Thyroid gland (tissue), 4 donors: ENCODE data around the gene TMEM121. TPM values are rescaled to one million over a fixed set of nuclear protein-coding genes. Genes with fewer than 3 reads are reported as not detected.
A peak's percentile ranks its signal among the peaks of the same experiment; 100 is the strongest.

Source experiments
- DNase-seq, 2 donors: peaks; one replicate each; pipeline ENCODE4 v3.0.0-alpha.2; 2019
- H3K27ac ChIP-seq, 3 donors: fragments of 200-600 bp; sonication (generic); 1 replicate in 2 of 3; 2 replicates in 1 of 3; pipeline ENCODE4 v1.5.1; 2016 to 2019; ENCODE audit warnings: mild to moderate bottlenecking in 1 of 3, moderate library complexity in 1 of 3
- H3K27me3 ChIP-seq: fragments of 200-600 bp; sonication (generic); one replicate; pipeline ENCODE4 v1.5.1; 2019
- H3K36me3 ChIP-seq, 2 donors: fragments of 200-600 bp; sonication (generic); one replicate each; pipeline ENCODE4 v1.5.1; 2016 to 2019
- H3K4me1 ChIP-seq, 2 donors: fragments of 200-600 bp; sonication (generic); one replicate each; pipeline ENCODE4 v1.5.1; 2017 to 2019
- H3K4me3 ChIP-seq, 3 donors: fragments of 200-600 bp; sonication (generic); replicated peaks in 1 of 3; 1 replicate in 2 of 3; 2 replicates in 1 of 3; pipeline ENCODE4 v1.5.1; 2016; ENCODE audit warnings: mild to moderate bottlenecking in 1 of 3
- H3K9me3 ChIP-seq: fragments of 200-600 bp; sonication (generic); one replicate; pipeline ENCODE4 v1.5.1; 2017
- CTCF ChIP-seq, 6 experiments: fragments of 200-600 bp in 3 of 6; fragments of 450-650 bp in 3 of 6; sonication (generic) in 3 of 6; IDR thresholded peaks; one replicate each; pipeline ENCODE4 v1.5.1; 2016 to 2019; ENCODE audit warnings: antibody characterized with exemption in 6 of 6, mild to moderate bottlenecking in 2 of 6, inconsistent platforms in 1 of 6, moderate library complexity in 1 of 6
- POLR2A ChIP-seq, 2 donors: fragments of 450-650 bp; IDR thresholded peaks; one replicate each; pipeline ENCODE4 v1.6.1; 2017; ENCODE audit warnings: antibody characterized with exemption in 2 of 2, mild to moderate bottlenecking in 2 of 2, moderate library complexity in 1 of 2
- WGBS, 2 donors: methylation state at CpG; one replicate each; pipeline ENCODE4 v1.1.5; 2017; 5-methylcytosine and 5-hydroxymethylcytosine counted together
- intact Hi-C: fragments of 100-400 bp; cut with DNase I; formaldehyde crosslinking; loops from one replicate; pipeline ENCODE4 v1.15.1; 2023
- total RNA-seq, 4 donors: library from RNA; depleted of rRNA; stranded (reverse); fragments of >200 nt; gene quantifications; one replicate each; pipeline ENCODE4 v1.2.3, GENCODE V29; 2016

The TMEM121 gene
- total RNA-seq, 4 donors from 2014 or later, result 9.3 to 19.1 (median 15.2) TPM

GRCh38 chr14:105517096-105517495 is 9.3 kb upstream of the TMEM121 start:
- Histone ChIP-seq H3K27ac (no peak overlapping the region), H3K4me3 (no peak overlapping the region), H3K27me3 (no peaks in the 10 kb centered on the region), H3K36me3 (no peaks in the 10 kb centered on the region), H3K9me3 (no peaks in the 10 kb centered on the region), H3K4me1 (no peaks in the 10 kb centered on the region)
- TF ChIP-seq POLR2A (IDR thresholded peaks at IDR 0.05), result no peak
- intact Hi-C loops, result no loop called here
- 47 to 79% methylated on average over 5 of the region's 5 CpGs for WGBS, 2 donors
- DNase-seq, result no peak

DNA sequence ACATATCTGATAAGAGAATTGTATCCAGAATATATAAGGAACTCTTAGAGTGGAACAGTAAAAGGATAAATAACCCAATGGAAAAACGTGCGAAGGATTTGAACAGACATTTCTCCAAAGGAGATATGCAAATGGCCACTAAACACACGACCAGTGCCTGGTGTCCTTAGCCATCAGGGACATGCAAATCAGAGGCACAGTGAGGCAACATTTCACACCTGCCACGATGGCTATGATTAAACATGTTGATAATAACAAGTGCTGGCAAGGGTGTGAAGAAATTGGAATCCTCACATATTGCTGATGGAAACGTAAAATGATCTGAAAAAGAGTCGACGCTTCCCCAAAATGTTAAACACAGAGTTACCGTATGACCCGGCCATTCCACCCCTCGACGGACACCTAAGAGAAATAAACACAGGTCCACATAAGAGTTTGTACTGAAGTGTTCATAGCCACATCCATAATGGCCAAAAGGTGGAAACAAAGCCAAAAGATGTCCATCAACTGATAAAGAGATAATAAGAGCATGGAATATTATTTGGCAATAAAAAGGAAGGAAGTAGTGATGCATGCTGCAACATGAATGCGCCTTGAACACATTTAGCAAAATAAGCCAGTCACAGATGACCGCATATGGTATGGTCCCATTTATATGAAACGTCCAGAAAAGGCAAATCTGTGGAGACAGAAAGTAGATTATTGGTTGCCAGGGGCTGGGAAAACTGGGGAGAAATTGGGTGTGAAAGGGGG is 6.3 kb upstream of the TMEM121 start:
- DNase-seq, result no peak
- TF ChIP-seq CTCF (IDR thresholded peaks at IDR 0.05), result no peak
- TF ChIP-seq POLR2A (IDR thresholded peaks at IDR 0.05), result no peak
- Histone ChIP-seq H3K9me3 (no peaks in the 10 kb centered on the region), H3K36me3 (no peaks in the 10 kb centered on the region), H3K27ac (no peak overlapping the region), H3K4me1 (no peaks in the 10 kb centered on the region), H3K4me3 (no peak overlapping the region), H3K27me3 (no peaks in the 10 kb centered on the region)
- 69 to 70% methylated on average over 14 of the region's 14 CpGs for WGBS, 2 donors
- intact Hi-C loops, result no loop called here

DNA sequence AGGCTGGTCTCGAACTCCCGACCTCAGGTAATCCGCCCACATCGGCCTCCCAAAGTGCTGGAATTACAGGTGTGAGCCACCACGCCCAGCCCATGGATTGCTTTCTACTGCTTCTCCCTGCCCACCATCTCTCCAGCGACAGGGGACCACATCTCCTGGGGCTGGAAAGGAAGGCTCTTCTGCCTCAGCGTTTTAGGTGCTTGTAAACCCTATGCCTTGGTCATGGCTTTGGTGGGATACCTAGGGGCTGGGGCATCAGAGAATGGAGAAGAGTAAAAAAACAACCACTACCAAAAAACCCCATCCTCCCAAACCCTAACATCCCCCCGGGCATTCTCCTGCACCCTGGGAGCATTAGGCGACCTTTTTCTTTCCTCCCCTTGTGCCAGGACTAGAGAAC is 1.1 kb upstream of the TMEM121 start:
- intact Hi-C loops, result loop anchor here (5.0 kb wide), 1 partner anchor 153 kb away; no protein-coding TSS in a partner anchor
- Histone ChIP-seq H3K4me3 (no peak overlapping the region), H3K9me3 (no peaks in the 10 kb centered on the region), H3K4me1 (peaks cover 15 to 24% of the 10 kb centered on the region in 2 donors), H3K36me3 (no peaks in the 10 kb centered on the region), H3K27ac (no peak overlapping the region), H3K27me3 (no peaks in the 10 kb centered on the region)
- TF ChIP-seq CTCF (IDR thresholded peaks at IDR 0.05) (no peak), POLR2A (IDR thresholded peaks at IDR 0.05) (no peak)
- DNase-seq, result no peak
- 90 to 98% methylated on average over 9 of the region's 9 CpGs for WGBS, 2 donors

DNA sequence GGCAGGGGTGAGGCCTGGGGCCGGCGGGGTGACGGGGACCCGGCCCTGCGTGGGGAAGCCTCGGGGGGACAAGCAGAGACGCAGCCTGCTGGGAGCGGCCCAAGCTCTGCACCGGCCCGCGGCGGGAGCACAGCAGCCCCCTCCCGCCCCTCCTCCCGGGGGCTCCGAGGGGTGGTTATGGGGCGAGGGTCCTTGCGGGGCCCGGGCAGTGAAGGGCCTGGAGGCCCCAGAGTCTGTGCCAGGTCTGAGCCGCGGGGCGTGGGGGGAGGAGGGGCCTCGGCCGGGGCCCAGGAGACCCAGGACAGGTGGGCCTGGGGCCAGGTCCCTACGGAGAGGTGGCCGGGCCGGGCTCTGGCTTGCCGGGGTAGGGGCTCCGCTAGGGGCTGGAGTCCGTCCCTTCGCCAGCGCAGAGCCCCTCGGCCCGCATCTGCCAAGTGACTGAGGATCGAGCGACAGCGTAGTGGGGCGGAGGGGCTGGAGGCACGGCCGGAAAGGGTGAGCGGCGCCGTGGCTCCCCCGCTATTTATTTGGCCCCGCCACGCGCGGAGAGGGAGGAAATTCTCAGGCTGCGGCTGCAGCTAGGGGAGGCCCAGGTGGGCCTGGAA is 495 bp downstream of the TMEM121 start:
- WGBS, 2 donors, result 2 to 3% methylated on average over 6 to 9 of the region's 48 CpGs

GRCh38 chr14:105527381-105527825 is 1.0 kb downstream of the TMEM121 start:
- DNase-seq, result no peak
- H3K4me1 ChIP-seq, result peaks cover 15 to 24% of the 10 kb centered on the region in 2 donors
- TF ChIP-seq CTCF (IDR thresholded peaks at IDR 0.05) (no peak), POLR2A (IDR thresholded peaks at IDR 0.05) (no peak)
- peak overlapping the region in 1 of 3 donors; percentile 69 for H3K4me3 ChIP-seq
- H3K27me3 ChIP-seq, result no peaks in the 10 kb centered on the region
- 8 to 26% methylated on average over 5 to 21 of the region's 23 CpGs for WGBS, 2 donors
- no peaks in the 10 kb centered on the region for H3K9me3 ChIP-seq
- intact Hi-C loops, result loop anchor here (5.0 kb wide), 1 partner anchor 155 kb away; no protein-coding TSS in a partner anchor
- no peaks in the 10 kb centered on the region for H3K36me3 ChIP-seq
- H3K27ac ChIP-seq, result no peak overlapping the region

More for the DNA sequence above, 495 bp downstream of the TMEM121 start:
- DNase-seq, result peak in 1 of 2 donors; percentile 32
- Histone ChIP-seq H3K27me3 (no peaks in the 10 kb centered on the region), H3K4me3 (peak overlapping the region in 2 of 3 donors; percentile 32 to 69), H3K9me3 (no peaks in the 10 kb centered on the region), H3K4me1 (peaks cover 15 to 24% of the 10 kb centered on the region in 2 donors), H3K27ac (no peak overlapping the region), H3K36me3 (no peaks in the 10 kb centered on the region)
- intact Hi-C loops, result loop anchor here (5.0 kb wide), 1 partner anchor 155 kb away; no protein-coding TSS in a partner anchor
- TF ChIP-seq POLR2A (IDR thresholded peaks at IDR 0.05), result no peak
- TF ChIP-seq CTCF (IDR thresholded peaks at IDR 0.05), result no peak
